HG02938 (cell line): ENCODE data around the gene CAPN1.

Experiments
- ATAC-seq: cut with Tn5 transposase; IDR thresholded peaks from one replicate; pipeline ENCODE4 v1.9.1; 2021; ENCODE audit warnings: mild to moderate bottlenecking, moderate library complexity; ENCODE audit not compliant: unreplicated experiment

The CAPN1 gene

DNA sequence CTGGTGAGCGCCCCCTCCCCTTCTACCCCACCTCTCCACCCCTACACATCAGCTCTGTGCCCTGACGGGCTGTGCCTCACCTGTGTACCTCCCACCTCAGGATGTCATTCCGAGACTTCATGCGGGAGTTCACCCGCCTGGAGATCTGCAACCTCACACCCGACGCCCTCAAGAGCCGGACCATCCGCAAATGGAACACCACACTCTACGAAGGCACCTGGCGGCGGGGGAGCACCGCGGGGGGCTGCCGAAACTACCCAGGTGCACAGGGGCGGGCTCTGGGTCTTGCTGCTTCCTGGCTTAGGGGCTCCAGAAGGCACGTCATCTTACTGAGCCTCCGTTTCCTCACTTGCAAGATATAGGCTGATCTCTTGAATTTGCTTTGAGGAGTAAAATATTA is 6.8 kb downstream of the CAPN1 start:
- no peak for ATAC-seq

DNA sequence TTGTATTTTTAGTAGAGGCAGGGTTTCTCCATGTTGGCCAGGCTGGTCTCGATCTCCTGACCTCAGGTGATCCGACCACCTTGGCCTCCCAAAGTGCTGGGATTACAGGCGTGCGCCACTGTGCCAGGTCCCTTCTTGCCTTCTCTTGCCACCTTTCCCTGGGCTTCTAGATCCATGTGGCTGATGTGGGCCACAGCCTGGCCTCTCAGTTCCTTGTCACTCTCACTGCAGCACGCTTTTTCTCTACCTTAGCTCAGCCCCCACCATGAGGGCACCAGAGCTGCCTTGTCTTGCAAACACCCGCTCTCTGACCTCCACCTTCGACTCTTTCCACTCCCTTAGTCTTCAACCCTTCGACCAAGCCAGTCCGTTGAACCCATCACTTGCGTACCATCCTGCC is 7.5 kb downstream of the CAPN1 start:
- ATAC-seq: no peak

DNA sequence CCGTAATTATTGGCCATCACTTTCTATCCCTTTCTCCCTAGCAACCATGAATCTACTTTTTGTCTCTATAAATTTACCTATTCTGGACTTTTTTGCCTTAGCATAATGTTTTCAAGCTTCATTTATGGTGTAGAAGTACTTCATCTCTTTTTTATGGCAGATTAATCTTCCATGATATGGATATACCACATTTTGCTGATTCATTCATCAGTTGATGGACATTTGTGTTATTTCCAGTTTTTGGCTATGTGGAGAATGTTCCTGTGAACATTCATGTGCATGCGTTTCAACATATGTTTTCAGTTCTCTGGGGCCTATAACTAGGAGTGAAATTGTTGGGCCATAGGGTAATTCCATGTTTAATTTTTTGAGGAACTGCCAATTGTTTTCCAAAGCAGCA is 12.8 kb downstream of the CAPN1 start:
- no peak for ATAC-seq

DNA sequence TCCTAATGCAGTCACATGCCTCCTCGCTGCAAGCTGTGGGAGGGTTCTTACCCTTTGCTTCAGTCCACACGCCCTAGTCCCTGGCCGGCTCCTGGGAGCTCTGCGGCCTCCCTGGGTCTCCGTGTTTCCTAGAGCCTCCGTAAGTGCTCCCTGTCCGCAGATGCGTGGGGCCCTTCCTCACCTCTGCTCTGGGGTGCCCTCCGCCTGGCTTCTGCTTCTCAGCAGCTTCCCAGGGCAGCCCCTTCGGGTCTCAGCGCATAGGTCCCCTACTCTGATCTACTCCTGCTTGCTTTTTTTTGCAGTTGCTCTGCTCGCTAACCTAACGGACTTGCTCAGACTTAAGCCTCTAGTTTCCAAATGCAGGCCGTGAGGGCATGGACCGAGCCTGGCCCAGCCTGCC is 22.4 kb downstream of the CAPN1 start:
- no peak for ATAC-seq

DNA sequence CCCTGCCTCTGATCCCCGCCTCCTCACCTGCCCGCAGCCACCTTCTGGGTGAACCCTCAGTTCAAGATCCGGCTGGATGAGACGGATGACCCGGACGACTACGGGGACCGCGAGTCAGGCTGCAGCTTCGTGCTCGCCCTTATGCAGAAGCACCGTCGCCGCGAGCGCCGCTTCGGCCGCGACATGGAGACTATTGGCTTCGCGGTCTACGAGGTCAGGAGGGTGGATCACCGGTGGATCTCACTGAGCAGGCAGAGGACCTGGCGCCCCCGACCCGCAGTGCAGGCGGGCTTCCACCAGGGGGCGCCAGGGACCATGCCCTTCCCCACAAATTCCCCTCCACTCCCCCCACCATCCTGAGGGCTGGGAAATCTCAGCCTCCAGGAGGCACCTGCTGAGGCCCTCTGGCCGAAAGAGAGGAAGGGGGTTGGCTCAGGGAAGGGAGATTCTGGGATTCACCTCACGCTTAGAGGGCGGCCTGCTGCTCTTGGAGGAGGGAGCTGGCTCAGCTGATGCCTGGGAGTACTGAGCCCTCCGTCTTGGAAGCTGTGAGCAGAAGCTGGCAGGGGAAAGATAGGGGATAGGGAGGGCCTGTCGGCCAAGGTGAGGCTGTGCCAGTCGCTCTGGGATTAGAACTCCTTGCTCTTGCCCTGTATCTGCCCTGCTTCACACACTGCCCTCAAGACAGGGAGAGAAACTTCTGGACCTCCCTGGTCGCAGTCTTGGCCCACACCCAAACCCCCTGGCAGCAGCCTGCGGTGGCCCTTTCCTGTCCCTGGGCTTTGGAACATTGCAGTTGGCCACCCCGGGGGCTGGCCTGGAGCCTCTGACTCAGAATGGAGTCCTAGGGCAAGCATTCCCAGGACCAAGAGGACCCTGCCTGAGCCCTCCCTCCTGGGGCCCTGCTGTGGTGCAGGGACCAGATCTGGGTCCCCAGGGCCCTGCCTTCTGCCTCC is 23.2 kb downstream of the CAPN1 start:
- no peak for ATAC-seq

DNA sequence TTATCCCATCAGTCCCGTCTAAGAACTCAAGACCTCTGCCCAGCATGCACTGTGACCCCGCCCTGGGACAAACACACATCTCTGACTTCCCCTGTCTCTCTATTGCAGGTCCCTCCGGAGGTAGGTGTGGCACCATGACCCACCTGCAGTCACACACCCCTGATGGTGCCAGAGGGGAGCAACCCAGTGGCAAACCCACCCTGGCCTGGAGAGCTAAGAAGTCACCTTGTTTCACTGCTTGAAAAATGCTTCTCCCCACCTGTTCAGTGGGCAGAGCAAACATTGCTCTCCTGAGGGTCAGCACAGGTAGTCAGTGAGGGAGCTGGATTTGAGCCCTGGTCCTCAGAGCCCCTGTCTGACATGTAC is 23.9 kb downstream of the CAPN1 start:
- ATAC-seq: no peak

DNA sequence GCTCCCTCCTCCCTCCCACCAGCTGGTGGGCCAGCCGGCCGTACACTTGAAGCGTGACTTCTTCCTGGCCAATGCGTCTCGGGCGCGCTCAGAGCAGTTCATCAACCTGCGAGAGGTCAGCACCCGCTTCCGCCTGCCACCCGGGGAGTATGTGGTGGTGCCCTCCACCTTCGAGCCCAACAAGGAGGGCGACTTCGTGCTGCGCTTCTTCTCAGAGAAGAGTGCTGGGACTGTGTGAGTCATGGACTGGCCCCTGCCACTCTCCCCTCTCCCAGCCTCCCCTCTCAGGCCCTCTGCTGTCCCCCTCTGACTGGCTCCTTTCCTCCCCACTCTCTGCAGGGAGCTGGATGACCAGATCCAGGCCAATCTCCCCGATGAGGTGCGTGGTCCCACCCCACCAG is 24.7 kb downstream of the CAPN1 start:
- ATAC-seq: no peak

DNA sequence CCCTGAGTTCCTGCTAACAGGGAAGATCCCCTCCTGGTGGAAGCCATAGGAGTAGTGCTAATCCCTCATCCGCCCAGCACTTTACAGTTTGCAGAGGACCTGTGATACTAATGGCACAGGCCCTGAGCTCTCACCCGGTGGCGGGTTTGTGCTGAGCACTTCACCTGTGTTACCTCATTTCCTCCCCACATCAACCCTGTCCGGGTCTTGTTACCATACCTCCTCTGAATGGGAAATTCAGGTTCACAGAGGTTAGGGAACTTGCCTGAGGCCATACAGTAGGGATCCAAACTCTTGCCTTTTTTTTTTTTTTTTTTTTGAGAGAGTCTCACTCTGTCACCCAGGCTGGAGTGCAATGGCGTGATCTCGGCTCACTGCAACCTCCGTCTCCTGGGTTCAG is 25.2 kb downstream of the CAPN1 start:
- no peak for ATAC-seq

DNA sequence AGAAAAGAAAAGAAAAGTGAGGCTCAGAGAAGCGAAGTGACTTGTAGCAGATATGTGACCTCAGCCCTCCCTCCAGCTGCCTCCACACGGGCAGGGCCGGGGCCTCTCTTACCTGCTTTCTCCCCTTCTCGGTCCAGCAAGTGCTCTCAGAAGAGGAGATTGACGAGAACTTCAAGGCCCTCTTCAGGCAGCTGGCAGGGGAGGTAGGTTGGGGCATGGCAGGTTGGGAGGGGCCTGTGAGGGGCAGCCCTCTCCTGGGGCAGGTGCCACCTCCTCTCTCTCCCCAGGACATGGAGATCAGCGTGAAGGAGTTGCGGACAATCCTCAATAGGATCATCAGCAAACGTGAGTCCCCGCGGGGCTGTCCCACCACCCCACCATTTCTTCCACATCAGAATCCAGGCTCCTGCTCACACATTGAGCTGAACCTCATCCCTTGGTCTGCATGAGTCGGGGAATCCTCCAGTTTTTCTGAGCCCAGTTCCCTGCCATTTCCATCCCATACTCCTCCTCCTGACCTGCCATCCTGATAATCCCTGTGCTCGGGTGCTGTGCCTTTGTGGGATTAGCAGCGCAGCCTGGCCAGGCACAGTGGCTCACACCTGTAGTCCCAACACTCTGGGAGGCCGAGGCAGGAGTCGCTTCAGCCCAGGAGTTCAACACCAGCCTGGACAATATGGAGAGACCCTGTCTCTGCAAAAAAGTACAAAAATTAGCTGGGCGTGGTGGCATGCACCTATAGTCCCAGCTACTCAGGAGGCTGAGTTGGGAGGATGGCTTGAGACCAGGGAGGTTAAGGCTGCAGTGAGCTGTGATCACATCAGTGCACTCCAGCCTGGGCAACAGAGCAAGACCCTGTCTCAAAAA is 26.4 kb downstream of the CAPN1 start:
- ATAC-seq: no peak

DNA sequence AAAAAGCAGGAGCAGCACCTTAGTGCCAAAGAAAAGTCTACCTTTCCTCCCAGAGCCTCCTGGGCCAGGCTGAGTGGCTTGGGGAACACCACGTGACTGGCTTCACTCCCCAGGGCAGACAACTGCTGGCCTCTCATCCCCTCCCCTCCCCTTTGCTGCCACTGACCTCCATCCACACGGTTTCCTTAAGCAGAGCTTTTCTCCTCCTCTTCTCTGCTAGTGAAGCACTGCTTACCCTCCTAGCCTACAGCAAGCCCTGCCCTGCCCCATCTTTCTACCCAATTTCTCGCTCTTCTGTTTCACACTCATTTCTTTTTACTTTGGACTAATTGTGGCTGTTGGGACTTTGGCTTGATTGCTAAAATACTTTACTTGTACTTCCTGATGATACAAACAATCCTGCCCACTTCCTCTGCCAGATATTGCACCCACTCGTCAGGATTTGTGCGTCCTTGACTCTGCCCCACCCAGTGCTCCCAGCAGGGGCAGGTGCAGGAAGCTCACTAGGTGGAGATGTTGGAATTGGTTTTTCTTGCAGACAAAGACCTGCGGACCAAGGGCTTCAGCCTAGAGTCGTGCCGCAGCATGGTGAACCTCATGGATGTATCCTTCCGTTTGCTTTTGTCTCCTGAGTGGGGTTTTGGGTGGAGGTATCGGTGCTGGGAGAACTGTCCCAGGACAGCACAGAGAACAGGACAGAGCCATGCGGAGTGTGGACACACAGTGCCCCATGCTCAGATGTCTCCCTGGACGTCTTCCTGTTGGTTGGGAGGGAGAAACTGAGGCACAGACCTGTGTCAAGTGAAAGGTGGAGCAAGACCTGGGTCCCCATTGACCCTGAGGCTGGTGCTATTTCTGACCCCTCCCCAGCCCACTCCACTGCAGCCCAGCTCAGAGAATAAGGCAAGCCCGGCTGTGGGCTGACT is 27.3 kb downstream of the CAPN1 start:
- no peak for ATAC-seq

DNA sequence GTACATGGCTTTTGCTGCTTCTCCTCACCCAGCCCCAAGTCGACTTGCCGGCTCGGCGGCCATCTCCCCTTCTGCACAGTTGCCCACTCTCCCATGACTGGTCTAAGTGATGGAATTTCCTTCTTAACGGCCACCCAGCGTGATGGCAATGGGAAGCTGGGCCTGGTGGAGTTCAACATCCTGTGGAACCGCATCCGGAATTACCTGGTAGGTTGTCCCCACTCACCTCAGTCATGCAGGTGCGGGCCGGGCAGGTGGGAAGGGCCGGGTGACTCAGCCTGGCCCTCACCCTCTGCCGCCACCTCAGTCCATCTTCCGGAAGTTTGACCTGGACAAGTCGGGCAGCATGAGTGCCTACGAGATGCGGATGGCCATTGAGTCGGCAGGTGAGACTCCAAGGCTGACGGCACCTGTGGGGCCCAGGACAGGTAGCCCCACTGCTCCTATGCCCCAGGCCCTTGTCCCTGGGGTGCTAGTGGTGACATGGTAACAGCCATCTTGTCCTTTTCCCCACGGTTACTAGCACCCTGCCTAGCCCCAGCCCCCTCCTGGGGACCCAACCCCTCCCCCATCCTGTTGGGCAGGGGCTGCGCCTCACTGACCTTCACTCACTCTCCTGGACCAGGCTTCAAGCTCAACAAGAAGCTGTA is 28.1 kb downstream of the CAPN1 start:
- ATAC-seq: no peak

DNA sequence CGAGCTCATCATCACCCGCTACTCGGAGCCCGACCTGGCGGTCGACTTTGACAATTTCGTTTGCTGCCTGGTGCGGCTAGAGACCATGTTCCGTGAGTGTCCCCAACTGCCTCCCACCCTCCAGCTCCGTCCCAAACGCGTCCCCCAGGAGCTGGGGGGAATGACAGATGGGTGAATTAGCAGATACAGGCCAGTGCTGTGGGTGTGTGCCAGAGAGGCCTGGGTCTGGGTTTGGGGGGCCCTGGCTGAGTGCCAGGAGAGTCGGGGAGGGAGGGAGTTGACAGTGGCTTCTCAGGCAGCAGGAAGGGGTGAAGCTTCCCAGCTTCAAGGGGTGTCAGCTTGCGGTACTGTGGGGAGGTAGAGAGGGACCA is 28.6 kb downstream of the CAPN1 start:
- ATAC-seq: no peak

DNA sequence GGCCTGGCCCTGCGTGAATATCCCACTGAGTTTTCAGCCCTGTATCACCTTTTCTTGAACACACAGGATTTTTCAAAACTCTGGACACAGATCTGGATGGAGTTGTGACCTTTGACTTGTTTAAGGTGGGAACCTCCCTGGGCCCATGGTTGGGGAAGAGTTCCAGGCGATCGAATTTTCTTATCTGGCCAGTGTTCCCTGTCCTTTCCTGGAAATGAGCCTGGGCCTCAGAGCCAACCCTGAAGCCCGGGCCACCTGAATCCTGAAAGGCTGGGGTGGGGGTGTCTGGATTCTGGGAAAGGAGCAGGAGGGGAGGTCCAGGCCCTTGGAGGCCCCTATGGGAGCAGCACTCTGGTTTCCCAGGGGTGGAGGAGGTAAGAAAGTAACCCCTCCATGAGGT is 29.0 kb downstream of the CAPN1 start:
- ATAC-seq: no peak

DNA sequence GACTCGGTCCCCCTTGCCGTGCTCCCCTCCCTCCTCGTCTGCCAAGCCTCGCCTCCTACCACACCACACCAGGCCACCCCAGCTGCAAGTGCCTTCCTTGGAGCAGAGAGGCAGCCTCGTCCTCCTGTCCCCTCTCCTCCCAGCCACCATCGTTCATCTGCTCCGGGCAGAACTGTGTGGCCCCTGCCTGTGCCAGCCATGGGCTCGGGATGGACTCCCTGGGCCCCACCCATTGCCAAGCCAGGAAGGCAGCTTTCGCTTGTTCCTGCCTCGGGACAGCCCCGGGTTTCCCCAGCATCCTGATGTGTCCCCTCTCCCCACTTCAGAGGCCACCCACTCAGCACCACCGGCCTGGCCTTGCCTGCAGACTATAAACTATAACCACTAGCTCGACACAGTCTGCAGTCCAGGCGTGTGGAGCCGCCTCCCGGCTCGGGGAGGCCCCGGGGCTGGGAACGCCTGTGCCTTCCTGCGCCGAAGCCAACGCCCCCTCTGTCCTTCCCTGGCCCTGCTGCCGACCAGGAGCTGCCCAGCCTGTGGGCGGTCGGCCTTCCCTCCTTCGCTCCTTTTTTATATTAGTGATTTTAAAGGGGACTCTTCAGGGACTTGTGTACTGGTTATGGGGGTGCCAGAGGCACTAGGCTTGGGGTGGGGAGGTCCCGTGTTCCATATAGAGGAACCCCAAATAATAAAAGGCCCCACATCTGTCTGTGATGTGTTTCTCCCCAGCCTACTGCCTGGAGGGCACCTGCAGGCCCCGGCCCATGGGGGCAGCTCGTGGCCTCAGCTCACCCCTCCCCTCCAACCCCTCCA is 29.8 kb downstream of the CAPN1 start:
- ATAC-seq: no peak

DNA sequence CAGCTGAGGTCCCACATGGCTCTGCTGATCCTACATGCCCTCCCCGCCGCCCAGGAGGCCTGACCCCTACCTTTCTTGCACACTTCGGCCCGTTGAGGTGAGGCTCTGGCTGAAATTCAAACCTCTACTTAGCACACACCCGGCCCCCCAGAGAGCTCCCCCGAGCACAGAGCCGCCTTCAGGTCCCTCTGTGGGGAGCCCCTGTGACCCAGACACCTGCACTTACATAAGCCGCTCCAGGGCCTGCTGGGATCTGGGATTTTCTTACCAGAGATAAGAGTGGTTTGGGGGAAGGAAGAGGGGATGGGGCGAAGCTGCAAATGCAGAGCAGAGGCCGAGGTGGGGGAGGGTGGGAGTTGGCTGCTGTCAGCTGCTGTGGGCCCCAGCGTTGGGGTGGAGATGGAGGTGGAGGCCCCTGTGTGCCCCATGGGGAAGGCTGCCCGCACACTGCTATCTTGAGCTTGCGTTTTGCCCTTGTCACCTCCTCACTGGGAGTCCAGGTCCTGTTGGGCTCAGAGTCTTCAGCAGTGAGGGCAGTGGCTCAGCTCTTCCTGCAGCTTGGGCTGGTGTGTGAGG is 30.6 kb downstream of the CAPN1 start:
- ATAC-seq: no peak

DNA sequence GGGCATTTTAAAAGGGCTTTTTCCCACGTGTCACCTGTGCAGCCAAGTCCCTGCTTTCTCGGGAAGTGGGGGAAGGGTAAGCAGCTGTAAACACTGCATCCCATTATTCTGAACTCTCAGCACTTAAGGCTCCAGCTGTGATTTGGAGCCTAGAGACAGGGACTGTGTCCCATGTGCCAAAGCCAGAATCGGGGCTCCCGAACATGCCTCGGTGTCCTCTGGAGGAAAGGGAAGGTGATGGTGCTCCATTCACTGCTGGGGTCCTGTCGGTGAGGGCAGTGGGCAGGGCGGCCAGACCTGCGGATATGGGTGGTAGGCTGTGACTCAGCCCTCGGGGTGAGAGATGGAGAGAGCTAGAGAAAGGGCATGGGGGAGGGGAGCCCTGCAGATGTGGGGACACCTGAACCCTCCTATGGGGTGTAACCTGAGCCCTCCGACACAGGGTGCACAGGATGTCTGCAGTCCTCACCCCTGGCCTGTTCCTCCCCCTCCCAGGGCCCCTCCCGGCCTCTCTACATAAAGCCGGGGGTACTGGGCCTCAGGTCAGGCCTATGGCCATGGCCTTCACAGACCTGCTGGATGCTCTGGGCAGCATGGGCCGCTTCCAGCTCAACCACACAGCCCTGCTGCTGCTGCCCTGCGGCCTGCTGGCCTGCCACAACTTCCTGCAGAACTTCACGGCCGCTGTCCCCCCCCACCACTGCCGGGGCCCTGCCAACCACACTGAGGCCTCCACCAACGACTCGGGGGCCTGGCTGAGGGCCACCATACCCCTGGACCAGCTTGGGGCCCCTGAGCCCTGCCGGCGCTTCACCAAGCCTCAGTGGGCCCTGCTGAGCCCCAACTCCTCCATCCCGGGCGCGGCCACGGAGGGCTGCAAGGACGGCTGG is 31.8 kb downstream of the CAPN1 start:
- no peak for ATAC-seq

DNA sequence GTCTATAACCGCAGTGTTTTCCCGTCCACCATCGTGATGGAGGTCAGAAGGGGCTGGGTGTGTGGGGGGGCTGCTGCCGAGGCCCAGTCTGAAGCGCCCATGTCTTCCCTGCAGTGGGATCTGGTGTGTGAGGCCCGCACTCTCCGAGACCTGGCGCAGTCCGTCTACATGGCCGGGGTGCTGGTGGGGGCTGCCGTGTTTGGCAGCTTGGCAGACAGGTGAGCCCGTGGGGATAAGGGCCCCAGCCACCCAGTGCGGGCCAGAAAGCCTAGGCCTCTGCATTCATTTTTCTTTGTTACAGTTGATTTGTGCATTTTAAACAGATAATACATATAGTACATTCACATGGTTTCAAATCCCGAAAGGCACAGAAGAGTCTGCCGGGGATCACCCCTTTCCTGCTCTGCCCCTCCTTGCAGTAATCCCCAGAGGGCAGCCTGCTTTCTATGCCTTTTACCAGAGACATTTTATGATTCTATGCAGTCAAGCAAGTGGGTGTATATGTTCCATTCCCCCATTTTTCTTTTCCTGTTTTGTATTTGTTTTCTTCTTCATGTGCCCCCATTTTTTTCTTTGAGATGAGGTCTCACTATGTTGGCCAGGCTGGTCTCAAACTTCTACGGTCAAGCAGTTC is 32.6 kb downstream of the CAPN1 start:
- no peak for ATAC-seq
